SK-N-MC (cell line): ENCODE data around the gene PRSS53.

Experiments
- EZH2 ChIP-seq: fragments of 200-600 bp; sonication (generic); IDR thresholded peaks from one replicate; pipeline ENCODE4 v1.6.1; 2017; ENCODE audit warnings: antibody characterized with exemption
- FOXP2 ChIP-seq: optimal IDR thresholded peaks from 2 replicates; pipeline ENCODE3; 2011; ENCODE audit warnings: mild to moderate bottlenecking, moderate library complexity; ENCODE audit not compliant: insufficient read depth; ENCODE audit errors: extremely low read length, control extremely low read depth
- POLR2AphosphoS5 ChIP-seq: IDR thresholded peaks from 2 replicates; pipeline ENCODE4 v1.6.1; 2012; ENCODE audit warnings: mild to moderate bottlenecking, low read depth, low read length, borderline replicate concordance

DNA sequence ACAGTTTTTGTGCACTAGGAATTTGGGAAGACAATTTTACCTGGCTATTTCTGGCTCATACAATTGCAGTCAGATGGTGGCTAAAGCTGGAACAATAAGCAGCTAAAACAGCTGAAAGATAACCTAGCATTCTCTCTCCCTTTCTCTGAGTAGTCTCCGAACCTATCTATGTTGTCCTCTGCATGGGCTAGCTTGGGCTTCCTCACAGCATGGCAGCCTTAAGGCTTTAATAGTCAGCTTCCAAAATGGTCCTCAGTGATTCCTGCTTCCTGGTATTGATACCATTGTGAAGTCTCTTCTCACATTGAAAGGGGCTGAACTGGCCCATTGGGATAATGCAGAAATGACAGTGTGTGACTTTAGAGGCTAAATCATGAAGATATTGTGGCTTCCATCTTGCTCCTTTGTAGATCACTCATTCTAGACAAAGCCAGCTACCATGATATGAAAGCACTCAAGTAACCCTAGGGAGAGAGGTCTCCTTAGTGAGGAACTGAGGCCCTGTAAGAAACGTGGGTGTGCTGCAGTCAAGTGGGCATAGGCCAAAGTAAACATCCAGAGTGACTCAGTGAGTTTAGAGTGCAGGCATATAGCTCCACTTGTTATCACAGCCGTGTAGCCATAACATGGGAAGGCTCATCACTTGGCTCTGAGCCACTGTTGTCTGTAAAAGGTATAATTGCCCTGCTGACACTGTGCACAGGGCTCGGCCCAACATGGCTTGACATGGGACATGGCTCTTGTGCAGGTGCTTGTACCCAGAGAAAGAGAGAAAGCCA lies 11.3 kb upstream of the PRSS53 start:
- TF ChIP-seq EZH2, result no peak
- no peak for TF ChIP-seq POLR2AphosphoS5
- no peak for TF ChIP-seq FOXP2
